Endothelial cell (in vitro differentiated cells): ENCODE measurements around the gene NTRK2. TPM values are rescaled to one million over a fixed set of nuclear protein-coding genes. Genes with fewer than 3 reads are reported as not detected.

Source experiments
- DNase-seq: peaks from one replicate; pipeline ENCODE4 v3.0.0; 2021; ENCODE audit warnings: low spot score
- H3K27ac Mint-ChIP-seq: one replicate; pipeline ENCODE4 v1.8.0; 2021; ENCODE audit warnings: mixed read lengths, inconsistent platforms; ENCODE audit not compliant: unreplicated experiment
- H3K27me3 Mint-ChIP-seq: one replicate; pipeline ENCODE4 v1.8.0; 2021; ENCODE audit warnings: mild to moderate bottlenecking, moderate library complexity, mixed read lengths, inconsistent platforms; ENCODE audit not compliant: unreplicated experiment
- H3K36me3 Mint-ChIP-seq: one replicate; pipeline ENCODE4 v1.8.0; 2021; ENCODE audit warnings: mild to moderate bottlenecking, low read depth, mixed read lengths, inconsistent platforms; ENCODE audit not compliant: unreplicated experiment
- H3K4me1 Mint-ChIP-seq: one replicate; pipeline ENCODE4 v1.8.0; 2021; ENCODE audit warnings: mild to moderate bottlenecking, mixed read lengths, inconsistent platforms; ENCODE audit not compliant: unreplicated experiment
- H3K4me3 Mint-ChIP-seq: one replicate; pipeline ENCODE4 v1.8.0; 2021; ENCODE audit warnings: mild to moderate bottlenecking, mixed read lengths, inconsistent platforms; ENCODE audit not compliant: unreplicated experiment
- H3K9me3 Mint-ChIP-seq: one replicate; pipeline ENCODE4 v1.8.0; 2021; ENCODE audit warnings: mixed read lengths, inconsistent platforms; ENCODE audit not compliant: unreplicated experiment
- total RNA-seq: library from RNA; stranded (reverse); fragmentation: NEBNext Ultra II Directional; extraction: Animal tissue kit (Norgen Biotek cat#: 25700); gene quantifications from one replicate; pipeline ENCODE4 v1.2.1, GENCODE V29; 2021; ENCODE audit not compliant: unreplicated experiment
- TF ChIP-seq, protein P1 (sequence below): fragments of 200-600 bp; sonication (generic); IDR thresholded peaks from one replicate; pipeline ENCODE4 v1.5.0; 2021; ENCODE audit warnings: antibody characterized with exemption; ENCODE audit not compliant: unreplicated experiment

NTRK2 gene
- total RNA-seq, 1 donor from 2014 or later = not detected

DNA sequence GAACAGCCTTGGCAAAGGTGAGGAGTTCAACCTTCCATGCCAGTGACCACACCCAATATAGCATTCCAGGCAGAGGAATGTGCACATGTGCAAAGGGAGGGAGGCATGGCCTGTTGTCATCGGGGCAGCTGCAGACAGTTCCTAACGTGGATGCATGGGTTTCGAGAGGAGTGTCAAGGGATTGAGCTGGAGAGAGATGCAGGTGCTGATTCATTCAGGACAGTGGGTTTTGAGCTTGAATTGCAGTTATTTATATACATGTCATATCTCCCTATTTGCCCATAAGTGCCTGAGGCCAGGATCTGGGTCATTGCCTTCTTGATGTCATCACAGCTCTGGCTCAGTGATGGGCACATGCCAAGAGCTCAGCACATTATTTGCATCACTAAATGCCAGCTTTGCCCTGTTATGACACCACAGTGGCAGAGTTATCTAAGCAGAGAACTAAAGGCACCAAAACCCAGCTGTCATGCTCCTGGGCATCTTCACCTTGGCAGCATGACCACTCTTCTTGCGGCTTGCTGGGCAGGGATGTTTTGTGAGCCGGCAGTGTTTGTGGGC lies 278.0 kb downstream of the NTRK2 start:
- no peak for DNase-seq
- Mint-ChIP-seq H3K4me3 (no peak overlapping the region), H3K27ac (no peak overlapping the region), H3K27me3 (peaks cover 3% of the 10 kb centered on the region), H3K4me1 (peaks cover 4% of the 10 kb centered on the region), H3K9me3 (no peaks in the 10 kb centered on the region), H3K36me3 (no peaks in the 10 kb centered on the region)
- TF ChIP-seq, protein P1, sequence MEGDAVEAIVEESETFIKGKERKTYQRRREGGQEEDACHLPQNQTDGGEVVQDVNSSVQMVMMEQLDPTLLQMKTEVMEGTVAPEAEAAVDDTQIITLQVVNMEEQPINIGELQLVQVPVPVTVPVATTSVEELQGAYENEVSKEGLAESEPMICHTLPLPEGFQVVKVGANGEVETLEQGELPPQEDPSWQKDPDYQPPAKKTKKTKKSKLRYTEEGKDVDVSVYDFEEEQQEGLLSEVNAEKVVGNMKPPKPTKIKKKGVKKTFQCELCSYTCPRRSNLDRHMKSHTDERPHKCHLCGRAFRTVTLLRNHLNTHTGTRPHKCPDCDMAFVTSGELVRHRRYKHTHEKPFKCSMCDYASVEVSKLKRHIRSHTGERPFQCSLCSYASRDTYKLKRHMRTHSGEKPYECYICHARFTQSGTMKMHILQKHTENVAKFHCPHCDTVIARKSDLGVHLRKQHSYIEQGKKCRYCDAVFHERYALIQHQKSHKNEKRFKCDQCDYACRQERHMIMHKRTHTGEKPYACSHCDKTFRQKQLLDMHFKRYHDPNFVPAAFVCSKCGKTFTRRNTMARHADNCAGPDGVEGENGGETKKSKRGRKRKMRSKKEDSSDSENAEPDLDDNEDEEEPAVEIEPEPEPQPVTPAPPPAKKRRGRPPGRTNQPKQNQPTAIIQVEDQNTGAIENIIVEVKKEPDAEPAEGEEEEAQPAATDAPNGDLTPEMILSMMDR = no peak

DNA sequence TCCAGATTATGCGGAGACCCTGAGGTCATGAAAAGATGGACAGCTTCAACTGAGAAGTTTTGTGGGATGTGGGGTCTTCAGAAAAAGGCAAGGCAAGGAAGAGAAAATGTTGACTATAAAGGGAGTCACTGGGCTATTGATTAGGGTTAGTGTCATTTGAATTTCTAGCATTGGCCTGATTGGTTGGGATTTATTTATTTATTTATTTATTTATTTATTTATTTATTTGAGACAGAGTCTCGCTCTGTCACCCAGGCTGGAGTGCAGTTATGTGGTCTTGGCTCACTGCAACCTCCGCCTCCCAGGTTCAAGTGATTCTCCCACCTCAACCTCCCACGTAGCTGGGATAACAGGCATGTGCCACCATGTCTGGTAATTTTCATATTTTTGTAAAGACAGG lies 279.7 kb downstream of the NTRK2 start:
- peaks cover 15% of the 10 kb centered on the region for H3K4me1 Mint-ChIP-seq
- H3K27me3 Mint-ChIP-seq = peaks cover 3% of the 10 kb centered on the region
- no peaks in the 10 kb centered on the region for H3K36me3 Mint-ChIP-seq
- no peak overlapping the region for H3K27ac Mint-ChIP-seq
- no peak for DNase-seq
- H3K4me3 Mint-ChIP-seq = no peak overlapping the region
- H3K9me3 Mint-ChIP-seq = no peaks in the 10 kb centered on the region
- TF ChIP-seq, protein P1 = no peak

DNA sequence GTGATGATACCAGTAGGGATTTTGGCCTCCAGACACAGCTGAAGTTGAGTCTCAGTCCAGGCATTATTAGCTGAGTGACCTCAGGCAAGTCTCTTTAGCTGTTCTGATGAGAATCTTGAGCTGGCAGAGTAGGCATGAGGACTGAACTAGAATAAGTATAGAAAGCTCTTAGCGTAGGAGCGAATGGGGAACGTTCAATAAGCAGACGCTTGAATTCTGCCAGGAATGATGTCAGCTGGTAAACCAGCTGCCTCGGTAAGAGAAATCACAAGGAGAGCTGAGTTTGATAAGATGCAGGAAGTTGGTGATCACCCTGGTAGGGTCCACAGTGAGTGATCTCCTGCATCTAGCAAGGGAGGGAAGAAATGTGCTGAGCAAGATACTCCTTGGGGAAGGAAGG lies 280.4 kb downstream of the NTRK2 start:
- Mint-ChIP-seq H3K4me3 (no peak overlapping the region), H3K27ac (no peak overlapping the region), H3K9me3 (no peaks in the 10 kb centered on the region), H3K27me3 (peaks cover 4% of the 10 kb centered on the region), H3K36me3 (no peaks in the 10 kb centered on the region), H3K4me1 (peaks cover 16% of the 10 kb centered on the region)
- DNase-seq = no peak
- TF ChIP-seq, protein P1 = no peak

DNA sequence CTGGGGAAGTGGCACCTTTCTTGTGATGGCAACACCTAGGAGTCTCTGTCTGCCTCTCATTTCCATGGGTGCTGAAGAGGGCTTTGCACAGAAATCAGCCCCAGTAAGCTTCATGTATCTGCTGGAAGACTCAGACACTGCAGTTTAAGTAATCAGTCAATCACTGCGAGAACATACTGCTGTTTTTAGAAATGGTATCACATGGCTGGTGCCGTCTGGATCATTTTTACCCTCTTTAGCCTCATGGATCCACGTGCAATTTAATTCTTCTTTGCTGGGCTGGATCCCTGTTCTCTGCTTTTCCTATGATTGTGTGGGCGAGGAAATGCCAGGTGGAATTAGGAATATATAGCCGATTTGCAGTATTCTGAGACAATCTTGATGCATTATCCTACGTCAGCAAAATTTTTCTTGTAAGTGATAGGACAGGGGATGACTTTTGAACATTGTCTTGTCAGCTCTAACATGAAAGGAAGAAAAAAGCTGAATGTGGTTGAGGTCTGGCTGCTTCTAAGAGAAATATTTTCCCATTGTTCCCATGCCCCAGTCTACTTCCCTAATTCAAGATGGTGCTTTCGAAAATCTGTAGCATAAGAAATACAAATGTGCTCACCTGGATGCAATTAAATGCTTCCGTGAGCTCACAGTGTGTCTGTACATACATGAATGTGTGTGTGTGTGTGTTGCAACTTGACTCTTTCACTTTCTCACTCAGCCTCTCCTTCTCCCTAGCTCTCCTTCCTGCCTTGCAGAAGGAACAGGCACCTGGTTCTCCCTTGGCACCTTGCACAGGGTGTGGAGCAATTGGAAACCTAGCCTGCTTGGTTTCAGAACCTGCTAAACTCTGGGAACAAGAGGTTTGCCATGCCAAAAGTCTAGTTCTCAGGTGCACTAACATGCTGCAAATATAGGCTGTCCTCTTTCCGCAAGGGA lies 281.6 kb downstream of the NTRK2 start:
- Mint-ChIP-seq H3K27me3 (peaks cover 4% of the 10 kb centered on the region), H3K36me3 (no peaks in the 10 kb centered on the region)

More for the DNA sequence above, 281.6 kb downstream of the NTRK2 start:
- Mint-ChIP-seq H3K9me3 (no peaks in the 10 kb centered on the region), H3K4me3 (no peak overlapping the region), H3K27ac (no peak overlapping the region), H3K4me1 (peaks cover 16% of the 10 kb centered on the region)
- no peak for DNase-seq
- TF ChIP-seq, protein P1 = no peak
